Activated B cell treated with CpG ODN at 0.5 μM for 24 hours (primary cell): ENCODE results near the gene MAPK10. TPM values are rescaled to one million over a fixed set of nuclear protein-coding genes. Genes with fewer than 3 reads are reported as not detected.
"Not testable (repeated sequence)": the region's sequence is repeated elsewhere in the genome, so short reads cannot be mapped to it uniquely, and the experiment has no call there.

Experiments used
- ATAC-seq: fragments of 200-7000 bp; cut with Tn5 transposase; one replicate; pipeline ENCODE4 v1.10.0; 2021; ENCODE audit warnings: low read depth, mild to moderate bottlenecking, moderate library complexity
- CTCF ChIA-PET: fragments of 350-600 bp; sonication (Branson Sonifier 250); formaldehyde crosslinking; loops from one replicate; lab custom pipeline; 2021; ENCODE audit warnings: antibody characterized with exemption; lab: Charles Lee
- POLR2A ChIA-PET: fragments of 350-600 bp; sonication (Branson Sonifier 250); formaldehyde crosslinking; loops from one replicate; lab custom pipeline; 2021; ENCODE audit warnings: antibody characterized with exemption; lab: Charles Lee
- DNase-seq: peaks from one replicate; pipeline ENCODE4 v3.0.0; 2022
- H3K27ac Mint-ChIP-seq: one replicate; pipeline ENCODE4 v1.8.0; 2020; ENCODE audit warnings: mixed read lengths
- H3K27me3 Mint-ChIP-seq: one replicate; pipeline ENCODE4 v1.8.0; 2021; ENCODE audit warnings: mixed read lengths
- H3K36me3 Mint-ChIP-seq: one replicate; pipeline ENCODE4 v1.8.0; 2021; ENCODE audit warnings: low read depth, mixed read lengths
- H3K4me1 Mint-ChIP-seq: one replicate; pipeline ENCODE4 v1.8.0; 2021; ENCODE audit warnings: mixed read lengths
- H3K4me3 Mint-ChIP-seq: one replicate; pipeline ENCODE4 v1.8.0; 2020; ENCODE audit warnings: mild to moderate bottlenecking, mixed read lengths
- H3K9me3 Mint-ChIP-seq: one replicate; pipeline ENCODE4 v1.8.0; 2020; ENCODE audit warnings: mixed read lengths
- CTCF ChIP-seq: fragments of 200-600 bp; IDR thresholded peaks from one replicate; pipeline ENCODE4 v1.8.0; 2022; ENCODE audit warnings: antibody characterized with exemption, mild to moderate bottlenecking
- intact Hi-C: fragments of 100-400 bp; cut with micrococcal nuclease; formaldehyde crosslinking; loops from one replicate; pipeline ENCODE4 v1.15.1; 2024
- total RNA-seq: library from RNA; stranded (reverse); gene quantifications from 2 replicates; pipeline ENCODE4 v1.2.3, GENCODE V29; 2022

Gene MAPK10
- total RNA-seq, 1 donor from 2014 or later: 0.75 TPM

- H3K27ac Mint-ChIP-seq: no peak overlapping the region
- H3K4me1 Mint-ChIP-seq: no peaks in the 10 kb centered on the region
- H3K36me3 Mint-ChIP-seq: no peaks in the 10 kb centered on the region
- CTCF ChIA-PET: no interaction called here
- no peak for ATAC-seq
- POLR2A ChIA-PET: no interaction called here
- no peak for TF ChIP-seq CTCF
- H3K4me3 Mint-ChIP-seq: no peak overlapping the region
- intact Hi-C loops: no loop called here
- peaks cover 23% of the 10 kb centered on the region for H3K27me3 Mint-ChIP-seq
- no peak for DNase-seq
- H3K9me3 Mint-ChIP-seq: no peaks in the 10 kb centered on the region
Observed at GRCh38 chr4:86034616-86035015, 325.2 kb downstream of the MAPK10 start.

GRCh38 chr4:86033171-86033570 lies 326.7 kb downstream of the MAPK10 start:
- H3K27ac Mint-ChIP-seq: no peak overlapping the region
- intact Hi-C loops: no loop called here
- no peak for DNase-seq
- no peak for ATAC-seq
- TF ChIP-seq CTCF: no peak
- H3K4me3 Mint-ChIP-seq: no peak overlapping the region
- no peaks in the 10 kb centered on the region for H3K9me3 Mint-ChIP-seq
- H3K4me1 Mint-ChIP-seq: no peaks in the 10 kb centered on the region
- H3K36me3 Mint-ChIP-seq: no peaks in the 10 kb centered on the region
- POLR2A ChIA-PET: no interaction called here
- peaks cover 23% of the 10 kb centered on the region for H3K27me3 Mint-ChIP-seq
- CTCF ChIA-PET: no interaction called here

- intact Hi-C loops: no loop called here
- CTCF ChIA-PET: no interaction called here
- POLR2A ChIA-PET: no interaction called here
Observed at GRCh38 chr4:86032476-86033022, 327.3 kb downstream of the MAPK10 start.

GRCh38 chr4:86031927-86032326 lies 327.9 kb downstream of the MAPK10 start:
- no peaks in the 10 kb centered on the region for H3K4me1 Mint-ChIP-seq
- CTCF ChIA-PET: no interaction called here
- POLR2A ChIA-PET: no interaction called here

More at GRCh38 chr4:86032476-86033022, 327.3 kb downstream of the MAPK10 start:
- no peak for TF ChIP-seq CTCF
- H3K27ac Mint-ChIP-seq: no peak overlapping the region
- H3K4me3 Mint-ChIP-seq: no peak overlapping the region
- no peaks in the 10 kb centered on the region for H3K4me1 Mint-ChIP-seq
- H3K27me3 Mint-ChIP-seq: peaks cover 23% of the 10 kb centered on the region
- DNase-seq (no peak), ATAC-seq (no peak)
- H3K9me3 Mint-ChIP-seq: no peaks in the 10 kb centered on the region
- H3K36me3 Mint-ChIP-seq: no peaks in the 10 kb centered on the region

GRCh38 chr4:86026720-86027119 lies 333.1 kb downstream of the MAPK10 start:
- no peaks in the 10 kb centered on the region for H3K9me3 Mint-ChIP-seq
- ChIA-PET CTCF (no interaction called here), POLR2A (no interaction called here)
- TF ChIP-seq CTCF: no peak
- peaks cover 7% of the 10 kb centered on the region for H3K27me3 Mint-ChIP-seq
- no peak overlapping the region for H3K4me3 Mint-ChIP-seq
- DNase-seq: no peak
- no peaks in the 10 kb centered on the region for H3K4me1 Mint-ChIP-seq
- H3K36me3 Mint-ChIP-seq: no peaks in the 10 kb centered on the region
- no peak for ATAC-seq
- intact Hi-C loops: no loop called here
- H3K27ac Mint-ChIP-seq: no peak overlapping the region

More at GRCh38 chr4:86031927-86032326, 327.9 kb downstream of the MAPK10 start:
- TF ChIP-seq CTCF: no peak
- intact Hi-C loops: no loop called here
- DNase-seq: no peak
- Mint-ChIP-seq H3K27ac (no peak overlapping the region), H3K36me3 (no peaks in the 10 kb centered on the region), H3K27me3 (peaks cover 23% of the 10 kb centered on the region), H3K4me3 (no peak overlapping the region), H3K9me3 (no peaks in the 10 kb centered on the region)
- no peak for ATAC-seq

GRCh38 chr4:86021671-86022070 lies 338.2 kb downstream of the MAPK10 start:
- POLR2A ChIA-PET: not testable (repeated sequence)

More at GRCh38 chr4:86021671-86022070, 338.2 kb downstream of the MAPK10 start:
- CTCF ChIA-PET: interaction anchor here (1.0 kb wide), 1 partner anchor 53 kb away, joined by 4 read pairs; no protein-coding TSS in a partner anchor
- H3K4me3 Mint-ChIP-seq, H3K27ac Mint-ChIP-seq, ATAC-seq, H3K9me3 Mint-ChIP-seq, H3K27me3 Mint-ChIP-seq, DNase-seq, H3K36me3 Mint-ChIP-seq, intact Hi-C loops, H3K4me1 Mint-ChIP-seq: not testable (repeated sequence)
